Mesendoderm (in vitro differentiated cells): ENCODE measurements around the gene DPPA4.

ENCODE experiments used
- DNase-seq: peaks from one replicate; pipeline ENCODE4 v3.0.0; 2013
- H2AK5ac ChIP-seq: 2 replicates; pipeline ENCODE4 v1.6.1; 2013; ENCODE audit warnings: low read length, inconsistent platforms
- H2BK120ac ChIP-seq: 2 replicates; pipeline ENCODE4 v1.6.1; 2013; ENCODE audit warnings: low read depth, mild to moderate bottlenecking, low read length, moderate library complexity, mixed read lengths
- H2BK15ac ChIP-seq: replicated peaks from 2 replicates; pipeline ENCODE4 v1.6.1; 2013; ENCODE audit warnings: low read depth, mild to moderate bottlenecking, moderate library complexity
- H2BK5ac ChIP-seq: 2 replicates; pipeline ENCODE4 v1.6.1; 2013; ENCODE audit warnings: low read length, inconsistent platforms
- H3K18ac ChIP-seq: 2 replicates; pipeline ENCODE4 v1.6.1; 2013; ENCODE audit warnings: mild to moderate bottlenecking, low read length, mixed read lengths
- H3K23ac ChIP-seq: one replicate; pipeline ENCODE4 v1.6.1; 2013; ENCODE audit warnings: low read length
- H3K27ac ChIP-seq: 2 replicates; pipeline ENCODE4 v1.5.1; 2013; ENCODE audit warnings: low read depth, mild to moderate bottlenecking, inconsistent platforms, low read length, moderate library complexity
- H3K27me3 ChIP-seq: 2 replicates; pipeline ENCODE4 v1.6.1; 2013; ENCODE audit warnings: low read length, control low read depth, mild to moderate bottlenecking, inconsistent platforms; ENCODE audit not compliant: insufficient read depth, poor library complexity
- H3K36me3 ChIP-seq: 2 replicates; pipeline ENCODE4 v1.6.1; 2013; ENCODE audit warnings: low read length, inconsistent platforms; ENCODE audit not compliant: control insufficient read depth, insufficient read depth
- H3K4ac ChIP-seq: one replicate; pipeline ENCODE4 v1.6.1; 2013; ENCODE audit warnings: low read depth, mild to moderate bottlenecking, low read length, moderate library complexity
- H3K4me1 ChIP-seq: 2 replicates; pipeline ENCODE4 v1.6.1; 2013; ENCODE audit warnings: low read depth, low read length, inconsistent platforms; ENCODE audit not compliant: control insufficient read depth
- H3K4me2 ChIP-seq: 2 replicates; pipeline ENCODE4 v1.6.1; 2013; ENCODE audit warnings: low read length
- H3K4me3 ChIP-seq: 2 replicates; pipeline ENCODE4 v1.5.1; 2013; ENCODE audit warnings: mild to moderate bottlenecking, low read length
- H3K56ac ChIP-seq: one replicate; pipeline ENCODE4 v1.6.1; 2013; ENCODE audit warnings: low read length
- H3K79me1 ChIP-seq: 2 replicates; pipeline ENCODE4 v1.6.1; 2013; ENCODE audit warnings: low read length, inconsistent platforms
- H3K79me2 ChIP-seq: 2 replicates; pipeline ENCODE4 v1.6.1; 2013; ENCODE audit warnings: mild to moderate bottlenecking, low read length; ENCODE audit not compliant: control insufficient read depth, insufficient read depth
- H3K9ac ChIP-seq: 2 replicates; pipeline ENCODE4 v1.6.1; 2013; ENCODE audit warnings: low read length, inconsistent platforms
- H4K5ac ChIP-seq: one replicate; pipeline ENCODE4 v1.6.1; 2013; ENCODE audit warnings: low read length
- H4K8ac ChIP-seq: one replicate; pipeline ENCODE4 v1.6.1; 2013; ENCODE audit warnings: low read depth, mild to moderate bottlenecking, control low read depth, low read length, moderate library complexity
- WGBS: extraction: QIAGEN DNeasy Blood & Tissue Kit; methylation state at CpG from one replicate; pipeline ENCODE4 v1.1.7; 2013; ENCODE audit warnings: low lambda C conversion rate, missing lambda C conversion rate; ENCODE audit not compliant: insufficient coverage; ENCODE audit errors: extremely low coverage; 5-methylcytosine and 5-hydroxymethylcytosine counted together

The DPPA4 gene

GRCh38 chr3:109351231-109351630 lies 13.9 kb upstream of the DPPA4 start:
- no peak overlapping the region for H4K5ac ChIP-seq

GRCh38 chr3:109346770-109347295 lies 9.5 kb upstream of the DPPA4 start:
- Histone ChIP-seq H4K8ac (no peak overlapping the region), H2BK120ac (no peak overlapping the region), H2AK5ac (no peak overlapping the region), H3K27me3 (no peaks in the 10 kb centered on the region), H3K79me2 (no peaks in the 10 kb centered on the region), H3K4me3 (no peak overlapping the region), H3K4ac (no peak overlapping the region), H3K27ac (no peak overlapping the region), H3K56ac (no peak overlapping the region), H3K9ac (no peak overlapping the region), H3K79me1 (no peaks in the 10 kb centered on the region), H3K18ac (no peak overlapping the region), H3K36me3 (no peaks in the 10 kb centered on the region), H3K23ac (no peak overlapping the region), H2BK15ac (no peak overlapping the region), H4K5ac (no peak overlapping the region), H3K4me1 (no peaks in the 10 kb centered on the region), H3K4me2 (no peak overlapping the region), H2BK5ac (no peak overlapping the region)
- WGBS = no CpG with 5 or more reads among the region's 3 CpGs
- DNase-seq = no peak

More at GRCh38 chr3:109351231-109351630, 13.9 kb upstream of the DPPA4 start:
- Histone ChIP-seq H3K9ac (no peak overlapping the region), H3K4me3 (no peak overlapping the region), H3K27me3 (no peaks in the 10 kb centered on the region), H3K36me3 (no peaks in the 10 kb centered on the region), H2AK5ac (no peak overlapping the region), H3K27ac (no peak overlapping the region), H3K56ac (no peak overlapping the region), H3K18ac (no peak overlapping the region), H3K79me1 (no peaks in the 10 kb centered on the region), H2BK5ac (no peak overlapping the region), H4K8ac (no peak overlapping the region), H3K4ac (no peak overlapping the region), H3K79me2 (no peaks in the 10 kb centered on the region), H3K4me1 (peaks cover 3% of the 10 kb centered on the region), H3K4me2 (no peak overlapping the region), H2BK120ac (no peak overlapping the region), H2BK15ac (no peak overlapping the region), H3K23ac (no peak overlapping the region)
- DNase-seq = no peak

- WGBS = no CpG with 5 or more reads among the region's 4 CpGs
- no peak overlapping the region for H4K5ac ChIP-seq
- H3K27ac ChIP-seq = no peak overlapping the region
- no peaks in the 10 kb centered on the region for H3K79me1 ChIP-seq
- H3K27me3 ChIP-seq = no peaks in the 10 kb centered on the region
- H3K56ac ChIP-seq = no peak overlapping the region
- H3K23ac ChIP-seq = no peak overlapping the region
- H3K4me1 ChIP-seq = no peaks in the 10 kb centered on the region
- H3K36me3 ChIP-seq = no peaks in the 10 kb centered on the region
- no peak overlapping the region for H3K9ac ChIP-seq
- no peak overlapping the region for H3K4me2 ChIP-seq
- no peak overlapping the region for H2AK5ac ChIP-seq
- H2BK120ac ChIP-seq = no peak overlapping the region
- H3K4me3 ChIP-seq = no peak overlapping the region
- H3K18ac ChIP-seq = no peak overlapping the region
- H4K8ac ChIP-seq = no peak overlapping the region
- no peak overlapping the region for H2BK15ac ChIP-seq
- H3K4ac ChIP-seq = no peak overlapping the region
- H3K79me2 ChIP-seq = no peaks in the 10 kb centered on the region
- H2BK5ac ChIP-seq = no peak overlapping the region
- peak; percentile 39 for DNase-seq
Measured at GRCh38 chr3:109346099-109346498, 8.8 kb upstream of the DPPA4 start.

GRCh38 chr3:109339714-109340648 lies 2.6 kb upstream of the DPPA4 start:
- Histone ChIP-seq H3K79me2 (peaks cover 21% of the 10 kb centered on the region), H3K9ac (peak overlapping the region; percentile 27), H3K27me3 (no peaks in the 10 kb centered on the region), H3K4me3 (no peak overlapping the region), H3K18ac (peak overlapping the region; percentile 79), H2BK120ac (peak overlapping the region; percentile 48), H2BK15ac (no peak overlapping the region), H3K56ac (peak overlapping the region; percentile 49), H3K4me2 (no peak overlapping the region), H4K8ac (no peak overlapping the region), H2BK5ac (no peak overlapping the region), H3K27ac (no peak overlapping the region), H3K4me1 (no peaks in the 10 kb centered on the region), H3K4ac (peak overlapping the region; percentile 81), H3K36me3 (no peaks in the 10 kb centered on the region), H3K79me1 (no peaks in the 10 kb centered on the region), H2AK5ac (no peak overlapping the region), H4K5ac (no peak overlapping the region), H3K23ac (no peak overlapping the region)
- WGBS = no CpG with 5 or more reads among the region's 5 CpGs
- DNase-seq = peak; percentile 67

GRCh38 chr3:109339197-109339596 lies 1.9 kb upstream of the DPPA4 start:
- Histone ChIP-seq H4K5ac (no peak overlapping the region), H3K56ac (no peak overlapping the region), H3K4me1 (no peaks in the 10 kb centered on the region), H4K8ac (no peak overlapping the region), H3K79me2 (peaks cover 29% of the 10 kb centered on the region), H3K36me3 (no peaks in the 10 kb centered on the region), H3K18ac (peak overlapping the region; percentile 79), H2AK5ac (no peak overlapping the region), H3K27me3 (no peaks in the 10 kb centered on the region), H3K27ac (no peak overlapping the region), H3K23ac (no peak overlapping the region), H3K4ac (peak overlapping the region; percentile 81), H2BK15ac (no peak overlapping the region), H2BK5ac (no peak overlapping the region), H3K4me2 (no peak overlapping the region), H3K9ac (peak overlapping the region; percentile 27), H3K79me1 (no peaks in the 10 kb centered on the region), H2BK120ac (peak overlapping the region; percentile 48), H3K4me3 (no peak overlapping the region)
- peak; percentile 26 for DNase-seq
- WGBS = no CpG with 5 or more reads among the region's 3 CpGs
